ENCODE data around the gene GPR142.

Gene GPR142

DNA sequence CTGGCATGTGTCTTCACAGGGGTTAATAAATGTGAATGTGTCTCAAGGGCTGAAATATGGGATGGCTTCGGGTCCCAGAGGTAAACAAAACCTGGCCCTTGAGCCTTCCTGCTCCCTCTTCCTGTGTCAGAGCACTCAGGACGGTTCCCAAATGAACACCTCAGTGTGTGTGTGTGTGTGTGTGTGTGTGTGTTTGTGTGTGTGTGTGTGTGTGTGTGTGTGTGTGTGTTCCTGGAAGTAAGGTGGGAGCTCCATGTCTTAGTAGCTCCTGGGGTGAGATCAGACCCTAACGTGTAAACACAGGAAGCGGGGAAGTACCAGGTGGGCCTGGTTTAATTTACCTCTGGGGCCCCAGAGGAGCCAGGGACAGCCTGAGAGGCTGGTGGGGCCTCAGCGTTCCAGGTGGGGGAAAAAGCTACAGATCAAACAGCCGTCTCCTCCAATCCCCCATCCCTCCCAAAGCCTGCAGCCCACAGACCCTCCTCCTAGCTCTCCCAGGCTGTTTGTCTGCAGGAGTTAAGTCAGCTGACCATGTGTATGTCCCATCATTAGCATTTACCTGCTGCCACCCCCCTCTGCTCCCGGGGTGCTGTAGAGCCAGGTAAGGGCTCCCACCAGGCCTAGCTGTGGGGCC, 35.2 kb upstream of the GPR142 start:
- no peak overlapping the region for H3K4me3 ChIP-seq (ENCODE audit: low read length, poor library complexity, severe bottlenecking)
- no peaks in the 10 kb centered on the region for H3K27me3 ChIP-seq (ENCODE audit: insufficient read depth, low read length, poor library complexity, severe bottlenecking)
- H3K4me2 ChIP-seq (ENCODE audit: low read depth, low read length, poor library complexity, severe bottlenecking), result no peak overlapping the region
- no peaks in the 10 kb centered on the region for H4K20me1 ChIP-seq (ENCODE audit: insufficient read depth, low read length, poor library complexity, severe bottlenecking)
- no peaks in the 10 kb centered on the region for H3F3A ChIP-seq (ENCODE audit: low read depth)
- H2AFZ ChIP-seq (ENCODE audit: low read length), result no peak overlapping the region
- no peaks in the 10 kb centered on the region for H3K36me3 ChIP-seq (ENCODE audit: insufficient read depth, low read length)
- no peaks in the 10 kb centered on the region for H3K79me2 ChIP-seq (ENCODE audit: insufficient read depth, low read length)
- TF ChIP-seq, protein P1, sequence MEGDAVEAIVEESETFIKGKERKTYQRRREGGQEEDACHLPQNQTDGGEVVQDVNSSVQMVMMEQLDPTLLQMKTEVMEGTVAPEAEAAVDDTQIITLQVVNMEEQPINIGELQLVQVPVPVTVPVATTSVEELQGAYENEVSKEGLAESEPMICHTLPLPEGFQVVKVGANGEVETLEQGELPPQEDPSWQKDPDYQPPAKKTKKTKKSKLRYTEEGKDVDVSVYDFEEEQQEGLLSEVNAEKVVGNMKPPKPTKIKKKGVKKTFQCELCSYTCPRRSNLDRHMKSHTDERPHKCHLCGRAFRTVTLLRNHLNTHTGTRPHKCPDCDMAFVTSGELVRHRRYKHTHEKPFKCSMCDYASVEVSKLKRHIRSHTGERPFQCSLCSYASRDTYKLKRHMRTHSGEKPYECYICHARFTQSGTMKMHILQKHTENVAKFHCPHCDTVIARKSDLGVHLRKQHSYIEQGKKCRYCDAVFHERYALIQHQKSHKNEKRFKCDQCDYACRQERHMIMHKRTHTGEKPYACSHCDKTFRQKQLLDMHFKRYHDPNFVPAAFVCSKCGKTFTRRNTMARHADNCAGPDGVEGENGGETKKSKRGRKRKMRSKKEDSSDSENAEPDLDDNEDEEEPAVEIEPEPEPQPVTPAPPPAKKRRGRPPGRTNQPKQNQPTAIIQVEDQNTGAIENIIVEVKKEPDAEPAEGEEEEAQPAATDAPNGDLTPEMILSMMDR (conservative IDR thresholded peaks at IDR 0.05; ENCODE audit: low read length), result no peak
- TF ChIP-seq EZH2phosphoT487 (IDR thresholded peaks at IDR 0.05; ENCODE audit: borderline replicate concordance), result no peak
- no peaks in the 10 kb centered on the region for H3K4me1 ChIP-seq (ENCODE audit: insufficient read depth, low read length, poor library complexity, severe bottlenecking)
- no peaks in the 10 kb centered on the region for H3K9me3 ChIP-seq (ENCODE audit: insufficient read depth, low read depth, low read length)
- no peaks in the 10 kb centered on the region for H3K9me2 ChIP-seq (replicated peaks; ENCODE audit: low read depth, low read length)
- no peak overlapping the region for H3K9ac ChIP-seq (ENCODE audit: low read depth, low read length, poor library complexity, severe bottlenecking)

DNA sequence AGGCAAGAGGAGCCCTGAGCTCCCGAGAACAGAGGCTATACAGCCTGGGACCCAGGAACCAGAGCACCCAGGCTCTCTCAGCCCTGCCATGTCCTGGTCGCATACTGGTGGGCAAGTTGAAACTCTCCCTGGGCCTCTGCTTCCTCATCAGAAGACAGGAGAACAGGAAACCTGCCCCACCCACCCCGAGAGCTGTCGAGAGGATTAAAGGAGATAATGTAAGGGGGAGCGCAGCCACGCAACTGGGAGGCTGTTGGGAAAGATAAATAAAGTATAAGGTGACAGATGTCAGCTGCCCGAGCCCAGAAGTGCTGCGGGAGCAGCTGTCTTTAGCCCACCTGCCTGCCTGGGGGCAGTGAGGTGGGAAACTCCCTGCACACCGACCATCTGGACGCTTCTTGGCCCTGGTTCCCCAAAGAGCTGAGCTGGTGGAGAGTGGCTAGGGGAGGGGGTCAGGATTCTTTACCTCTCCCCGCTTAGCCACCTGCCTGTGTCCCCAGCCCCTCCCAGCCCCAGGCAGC, 34.5 kb upstream of the GPR142 start:
- no peak overlapping the region for H3K9ac ChIP-seq (ENCODE audit: low read depth, low read length, poor library complexity, severe bottlenecking)
- no peaks in the 10 kb centered on the region for H3K79me2 ChIP-seq (ENCODE audit: insufficient read depth, low read length)
- H3K9me2 ChIP-seq (replicated peaks; ENCODE audit: low read depth, low read length), result no peaks in the 10 kb centered on the region
- H2AFZ ChIP-seq (ENCODE audit: low read length), result no peak overlapping the region
- H3K4me1 ChIP-seq (ENCODE audit: insufficient read depth, low read length, poor library complexity, severe bottlenecking), result no peaks in the 10 kb centered on the region
- no peaks in the 10 kb centered on the region for H4K20me1 ChIP-seq (ENCODE audit: insufficient read depth, low read length, poor library complexity, severe bottlenecking)
- H3K4me2 ChIP-seq (ENCODE audit: low read depth, low read length, poor library complexity, severe bottlenecking), result no peak overlapping the region
- no peaks in the 10 kb centered on the region for H3K36me3 ChIP-seq (ENCODE audit: insufficient read depth, low read length)
- TF ChIP-seq EZH2phosphoT487 (IDR thresholded peaks at IDR 0.05; ENCODE audit: borderline replicate concordance), result no peak
- TF ChIP-seq, protein P1 (conservative IDR thresholded peaks at IDR 0.05; ENCODE audit: low read length), result no peak
- no peak overlapping the region for H3K4me3 ChIP-seq (ENCODE audit: low read length, poor library complexity, severe bottlenecking)
- no peaks in the 10 kb centered on the region for H3F3A ChIP-seq (ENCODE audit: low read depth)
- H3K27me3 ChIP-seq (ENCODE audit: insufficient read depth, low read length, poor library complexity, severe bottlenecking), result no peaks in the 10 kb centered on the region
- H3K9me3 ChIP-seq (ENCODE audit: insufficient read depth, low read depth, low read length), result no peaks in the 10 kb centered on the region

DNA sequence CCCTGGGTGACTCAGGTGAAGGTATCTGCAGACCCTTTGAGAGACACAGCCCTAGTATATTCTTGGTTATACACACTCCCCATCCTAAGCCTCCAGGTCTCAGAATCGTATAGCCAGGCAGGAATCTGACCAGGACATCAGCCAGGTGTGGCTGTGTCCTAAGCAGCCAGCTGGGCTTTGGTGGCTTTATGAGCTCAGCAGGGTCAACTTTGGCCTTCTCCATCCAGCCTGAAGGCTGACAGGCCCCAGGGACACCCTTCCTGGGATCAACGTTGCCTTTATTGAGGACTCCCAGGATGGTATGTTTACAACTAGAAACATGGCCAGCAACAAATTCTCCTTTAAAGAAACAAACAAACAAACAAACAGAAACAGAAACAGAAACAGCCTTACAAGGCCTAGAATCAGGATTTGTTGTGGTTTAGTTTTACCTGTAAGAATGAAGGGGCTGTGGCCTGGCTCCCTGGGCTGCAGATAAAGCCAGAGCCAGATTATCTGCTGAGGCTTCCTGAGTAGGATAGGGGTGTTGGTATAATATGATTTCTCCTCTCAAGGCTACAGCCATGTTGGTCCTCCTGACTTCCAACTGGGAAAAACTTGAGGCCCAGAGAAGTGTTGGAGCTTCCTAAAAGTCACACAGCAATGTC, 32.8 kb upstream of the GPR142 start:
- H3K79me2 ChIP-seq (ENCODE audit: insufficient read depth, low read length), result no peaks in the 10 kb centered on the region
- H3K4me2 ChIP-seq (ENCODE audit: low read depth, low read length, poor library complexity, severe bottlenecking), result no peak overlapping the region
- H3K9me2 ChIP-seq (replicated peaks; ENCODE audit: low read depth, low read length), result no peaks in the 10 kb centered on the region
- no peaks in the 10 kb centered on the region for H3F3A ChIP-seq (ENCODE audit: low read depth)
- no peaks in the 10 kb centered on the region for H3K27me3 ChIP-seq (ENCODE audit: insufficient read depth, low read length, poor library complexity, severe bottlenecking)
- no peaks in the 10 kb centered on the region for H3K9me3 ChIP-seq (ENCODE audit: insufficient read depth, low read depth, low read length)
- H2AFZ ChIP-seq (ENCODE audit: low read length), result no peak overlapping the region
- H3K4me1 ChIP-seq (ENCODE audit: insufficient read depth, low read length, poor library complexity, severe bottlenecking), result no peaks in the 10 kb centered on the region
- H4K20me1 ChIP-seq (ENCODE audit: insufficient read depth, low read length, poor library complexity, severe bottlenecking), result no peaks in the 10 kb centered on the region
- TF ChIP-seq EZH2phosphoT487 (IDR thresholded peaks at IDR 0.05; ENCODE audit: borderline replicate concordance), result no peak
- TF ChIP-seq, protein P1 (conservative IDR thresholded peaks at IDR 0.05; ENCODE audit: low read length), result no peak
- no peak overlapping the region for H3K4me3 ChIP-seq (ENCODE audit: low read length, poor library complexity, severe bottlenecking)
- H3K9ac ChIP-seq (ENCODE audit: low read depth, low read length, poor library complexity, severe bottlenecking), result no peak overlapping the region
- no peaks in the 10 kb centered on the region for H3K36me3 ChIP-seq (ENCODE audit: insufficient read depth, low read length)
